CD8-positive, alpha-beta memory T cell (primary cell): ENCODE data around the gene FREM2. TPM values are rescaled to one million over a fixed set of nuclear protein-coding genes. Genes with fewer than 3 reads are reported as not detected.

Source experiments
- CTCF ChIA-PET: fragments of 350-600 bp; sonication (Branson Sonifier 250); formaldehyde crosslinking; loops from one replicate; lab custom pipeline; 2021; ENCODE audit warnings: antibody characterized with exemption; lab: Charles Lee
- POLR2A ChIA-PET: fragments of 350-600 bp; sonication (Branson Sonifier 250); formaldehyde crosslinking; loops from one replicate; lab custom pipeline; 2021; ENCODE audit warnings: antibody characterized with exemption; lab: Charles Lee
- DNase-seq, 5 donors: peaks; one replicate each; pipeline versions ENCODE4 v3.0.0 to v3.0.0-alpha.2; 2020 to 2022; ENCODE audit warnings: mixed read lengths in 1 of 5
- H3K27ac ChIP-seq: one replicate; pipeline ENCODE4 v1.7.0; 2013; ENCODE audit warnings: low read depth, mild to moderate bottlenecking, low read length, moderate library complexity
- H3K27me3 ChIP-seq: 2 replicates; pipeline ENCODE4 v1.7.0; 2013; ENCODE audit warnings: low read length, mild to moderate bottlenecking; ENCODE audit not compliant: insufficient read depth, poor library complexity, severe bottlenecking
- H3K36me3 ChIP-seq: 2 replicates; pipeline ENCODE4 v1.7.0; 2013; ENCODE audit warnings: mild to moderate bottlenecking, low read length, moderate library complexity; ENCODE audit not compliant: insufficient read depth
- H3K4me1 ChIP-seq: 2 replicates; pipeline ENCODE4 v1.7.0; 2013; ENCODE audit warnings: mild to moderate bottlenecking, low read length, moderate library complexity; ENCODE audit not compliant: insufficient read depth
- H3K4me3 ChIP-seq: 2 replicates; pipeline ENCODE4 v1.7.0; 2013; ENCODE audit warnings: mild to moderate bottlenecking, low read length
- H3K9me3 ChIP-seq: 2 replicates; pipeline ENCODE4 v1.7.0; 2013; ENCODE audit warnings: mild to moderate bottlenecking, low read length
- H3K27ac Mint-ChIP-seq, 8 donors: one replicate each; pipeline ENCODE4 v1.8.0; 2020 to 2021; ENCODE audit warnings: mixed read lengths in 8 of 8, mild to moderate bottlenecking in 6 of 8, inconsistent platforms in 3 of 8, moderate library complexity in 3 of 8
- H3K27me3 Mint-ChIP-seq, 2 donors: one replicate each; pipeline ENCODE4 v1.8.0; 2020 to 2021; ENCODE audit warnings: mixed read lengths in 2 of 2, mild to moderate bottlenecking in 1 of 2, moderate library complexity in 1 of 2
- H3K36me3 Mint-ChIP-seq, 3 donors: one replicate each; pipeline ENCODE4 v1.8.0; 2020 to 2021; ENCODE audit warnings: mixed read lengths in 3 of 3, inconsistent platforms in 1 of 3, mild to moderate bottlenecking in 1 of 3
- H3K4me1 Mint-ChIP-seq, 3 donors: one replicate each; pipeline ENCODE4 v1.8.0; 2020 to 2021; ENCODE audit warnings: mixed read lengths in 3 of 3, inconsistent platforms in 1 of 3, mild to moderate bottlenecking in 1 of 3
- H3K4me3 Mint-ChIP-seq, 7 donors: one replicate each; pipeline ENCODE4 v1.8.0; 2020 to 2021; ENCODE audit warnings: mixed read lengths in 7 of 7, mild to moderate bottlenecking in 6 of 7, moderate library complexity in 4 of 7, inconsistent platforms in 2 of 7
- H3K9me3 Mint-ChIP-seq, 5 donors: one replicate each; pipeline ENCODE4 v1.8.0; 2020 to 2022; ENCODE audit warnings: mixed read lengths in 5 of 5, mild to moderate bottlenecking in 3 of 5, moderate library complexity in 2 of 5, inconsistent platforms in 1 of 5
- polyA plus RNA-seq: library from polyadenylated mRNA; unstranded; fragments of 300-500 nt; fragmentation: Illumina TruSeq; gene quantifications from one replicate; pipeline ENCODE4 v1.2.3, GENCODE V29; 2021
- total RNA-seq, 2 experiments: library from RNA; stranded (reverse); gene quantifications; one replicate each; pipeline ENCODE4 v1.2.3, GENCODE V29; 2021

FREM2 gene
- total and polyA plus RNA-seq, 3 experiments from 2014 or later: not detected

DNA sequence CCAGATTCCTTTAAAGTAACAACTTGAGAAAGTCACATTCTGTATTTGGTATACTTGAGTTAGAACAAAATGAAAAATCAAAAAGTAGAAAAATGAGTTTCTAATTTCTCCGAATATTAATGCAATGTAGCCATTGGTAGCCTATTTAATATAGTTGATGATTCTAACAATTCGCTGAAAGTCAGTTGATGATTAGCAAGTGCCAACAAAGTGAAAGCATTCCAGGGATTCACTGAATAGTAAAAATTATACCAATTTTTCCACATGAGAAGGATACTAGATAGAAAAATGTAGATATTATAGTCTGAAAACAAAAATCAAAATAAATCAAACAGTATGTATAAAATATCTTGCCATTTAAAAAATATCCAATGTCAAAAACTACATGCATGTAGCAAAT lies 117.2 kb downstream of the FREM2 start:
- ChIA-PET POLR2A (no interaction called here), CTCF (no interaction called here)
- DNase-seq: no peak
- Histone ChIP-seq H3K27ac (no peak overlapping the region), H3K4me3 (no peak overlapping the region), H3K27me3 (no peaks in the 10 kb centered on the region), H3K4me1 (no peaks in the 10 kb centered on the region), H3K36me3 (no peaks in the 10 kb centered on the region), H3K9me3 (no peaks in the 10 kb centered on the region)
- no peak overlapping the region for H3K4me3 Mint-ChIP-seq
- H3K27me3 Mint-ChIP-seq: peaks cover 0 to 3% of the 10 kb centered on the region in 2 donors
- H3K9me3 Mint-ChIP-seq: peaks cover 2 to 13% (median 7%) of the 10 kb centered on the region in 5 donors
- no peaks in the 10 kb centered on the region for H3K36me3 Mint-ChIP-seq
- H3K27ac Mint-ChIP-seq: no peak overlapping the region
- H3K4me1 Mint-ChIP-seq: no peaks in the 10 kb centered on the region

DNA sequence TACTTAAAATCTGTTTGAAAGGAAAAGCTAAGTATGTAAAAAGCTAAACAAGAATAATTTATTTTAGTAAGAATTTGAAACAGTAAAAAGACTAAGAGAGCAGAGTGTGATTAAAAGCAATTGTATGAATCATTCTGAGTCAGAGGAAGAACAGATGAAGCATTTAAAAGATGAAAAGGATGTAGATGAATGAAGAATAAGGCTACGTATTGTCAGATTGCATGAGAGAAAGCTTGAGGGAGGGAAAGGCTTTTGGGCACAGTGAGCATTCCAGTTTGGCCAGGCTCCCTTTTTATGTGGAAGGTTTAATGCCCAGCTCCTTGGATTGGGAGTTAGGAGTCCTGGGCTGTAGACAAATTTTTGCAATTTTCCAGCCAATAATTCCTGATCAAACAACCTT lies 117.7 kb downstream of the FREM2 start:
- H3K27me3 Mint-ChIP-seq: peaks cover 0 to 3% of the 10 kb centered on the region in 2 donors

GRCh38 chr13:38814331-38814730 lies 127.5 kb downstream of the FREM2 start:
- H3K4me1 Mint-ChIP-seq: no peaks in the 10 kb centered on the region
- no peaks in the 10 kb centered on the region for H3K9me3 ChIP-seq
- ChIA-PET CTCF (no interaction called here), POLR2A (no interaction called here)
- H3K36me3 ChIP-seq: no peaks in the 10 kb centered on the region
- no peaks in the 10 kb centered on the region for H3K4me1 ChIP-seq
- H3K36me3 Mint-ChIP-seq: no peaks in the 10 kb centered on the region
- H3K4me3 ChIP-seq: no peak overlapping the region
- H3K27me3 ChIP-seq: no peaks in the 10 kb centered on the region
- H3K27ac ChIP-seq: no peak overlapping the region
- H3K27ac Mint-ChIP-seq: no peak overlapping the region
- H3K9me3 Mint-ChIP-seq: peaks cover 19 to 34% (median 22%) of the 10 kb centered on the region in 5 donors
- H3K27me3 Mint-ChIP-seq: peaks cover 0 to 3% of the 10 kb centered on the region in 2 donors
- no peak overlapping the region for H3K4me3 Mint-ChIP-seq
- DNase-seq: no peak

More for the DNA sequence above, 117.7 kb downstream of the FREM2 start:
- Histone ChIP-seq H3K27ac (no peak overlapping the region), H3K27me3 (no peaks in the 10 kb centered on the region), H3K36me3 (no peaks in the 10 kb centered on the region), H3K4me3 (no peak overlapping the region), H3K4me1 (no peaks in the 10 kb centered on the region), H3K9me3 (no peaks in the 10 kb centered on the region)
- DNase-seq: no peak
- no peaks in the 10 kb centered on the region for H3K36me3 Mint-ChIP-seq
- ChIA-PET CTCF (no interaction called here), POLR2A (no interaction called here)
- H3K4me1 Mint-ChIP-seq: no peaks in the 10 kb centered on the region
- peaks cover 6 to 17% (median 11%) of the 10 kb centered on the region in 5 donors for H3K9me3 Mint-ChIP-seq
- no peak overlapping the region for H3K27ac Mint-ChIP-seq
- H3K4me3 Mint-ChIP-seq: no peak overlapping the region

DNA sequence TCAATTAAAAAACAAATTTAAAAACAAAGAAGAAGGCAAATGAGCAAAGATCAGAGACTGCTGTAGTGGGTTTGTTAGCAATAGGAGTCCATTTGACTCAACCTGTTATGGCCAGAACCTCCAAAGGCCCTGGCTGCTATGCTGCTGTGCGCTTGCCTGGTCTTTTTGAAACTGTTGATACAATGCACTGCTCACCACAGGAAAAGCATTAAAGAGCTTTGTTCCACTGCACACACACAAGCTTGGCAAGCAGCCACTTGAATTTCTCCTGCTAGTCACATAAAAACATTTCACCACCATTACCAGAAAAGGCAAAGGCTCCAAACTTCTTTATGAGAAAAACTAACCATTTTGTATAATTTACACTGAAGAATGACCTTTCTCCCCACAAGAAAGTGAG lies 132.2 kb downstream of the FREM2 start:
- no peak for DNase-seq
- POLR2A ChIA-PET: no interaction called here
- Histone ChIP-seq H3K36me3 (no peaks in the 10 kb centered on the region), H3K4me3 (no peak overlapping the region), H3K27ac (no peak overlapping the region), H3K27me3 (no peaks in the 10 kb centered on the region), H3K9me3 (no peaks in the 10 kb centered on the region), H3K4me1 (no peaks in the 10 kb centered on the region)
- Mint-ChIP-seq H3K4me3 (no peak overlapping the region), H3K27ac (no peak overlapping the region), H3K27me3 (peaks cover 0 to 3% of the 10 kb centered on the region in 2 donors), H3K9me3 (peaks cover 0 to 6% (median 4%) of the 10 kb centered on the region in 5 donors), H3K4me1 (no peaks in the 10 kb centered on the region), H3K36me3 (no peaks in the 10 kb centered on the region)
- CTCF ChIA-PET: no interaction called here

DNA sequence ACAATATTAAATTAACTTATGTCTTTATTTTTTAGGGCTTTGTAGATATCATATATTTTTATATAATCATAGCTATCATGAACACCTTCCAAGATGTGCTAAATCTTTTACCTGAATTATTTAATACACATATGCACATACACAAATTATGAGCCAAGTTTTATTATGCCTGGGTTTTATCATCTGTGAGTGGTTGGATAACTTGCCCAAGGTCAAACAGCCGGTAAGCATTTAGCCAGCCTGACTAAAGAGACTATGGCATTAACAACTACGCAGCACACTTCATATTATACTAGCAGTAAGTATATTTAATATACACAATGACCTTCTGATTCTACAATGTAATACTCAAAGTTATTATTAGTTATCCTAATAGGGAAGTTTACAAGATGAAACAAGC lies 132.7 kb downstream of the FREM2 start:
- Mint-ChIP-seq H3K4me3 (no peak overlapping the region), H3K36me3 (no peaks in the 10 kb centered on the region), H3K4me1 (no peaks in the 10 kb centered on the region), H3K27ac (no peak overlapping the region), H3K9me3 (peaks cover 0 to 6% (median 4%) of the 10 kb centered on the region in 5 donors), H3K27me3 (peaks cover 0 to 3% of the 10 kb centered on the region in 2 donors)
- Histone ChIP-seq H3K4me1 (no peaks in the 10 kb centered on the region), H3K27me3 (no peaks in the 10 kb centered on the region), H3K27ac (no peak overlapping the region), H3K4me3 (no peak overlapping the region), H3K36me3 (no peaks in the 10 kb centered on the region), H3K9me3 (no peaks in the 10 kb centered on the region)
- no peak for DNase-seq
- POLR2A ChIA-PET: no interaction called here
- CTCF ChIA-PET: no interaction called here

DNA sequence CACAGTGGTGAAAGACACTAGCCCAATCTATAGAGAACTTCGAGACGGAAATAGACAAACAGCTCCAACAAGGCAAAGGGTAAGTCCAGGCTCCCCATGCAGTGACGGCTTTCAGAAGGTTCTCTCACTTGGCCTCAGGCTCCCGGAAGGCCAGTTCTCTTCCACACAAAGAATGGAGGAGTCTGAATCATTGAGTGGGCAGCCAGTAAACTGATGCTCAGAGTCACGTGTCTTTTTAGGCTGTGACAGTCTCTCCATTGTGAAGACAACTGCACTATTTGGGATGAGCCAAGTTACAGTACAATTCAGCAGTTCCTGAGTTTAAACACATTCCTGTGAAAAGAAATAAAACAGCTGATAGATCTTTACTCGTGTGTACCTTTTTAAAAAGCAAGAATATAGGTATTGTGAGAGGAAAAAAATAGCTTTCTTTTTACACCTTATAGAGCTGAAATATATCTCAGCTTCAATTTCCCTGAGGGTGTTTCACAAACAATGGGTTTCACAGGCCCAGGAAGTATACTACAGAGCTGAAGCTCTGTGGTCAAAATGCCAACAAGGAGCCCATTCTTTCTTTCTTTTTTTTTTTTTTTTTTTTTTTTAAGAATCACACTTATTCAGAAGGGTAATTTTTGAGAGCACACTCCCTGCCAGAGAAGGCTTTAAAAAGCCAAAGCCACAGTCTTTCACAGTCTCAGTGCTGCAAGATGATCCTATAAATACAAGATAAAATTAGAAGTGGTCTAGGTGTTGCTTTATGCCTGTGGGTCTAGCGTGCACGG lies 135.1 kb downstream of the FREM2 start:
- CTCF ChIA-PET: no interaction called here
- no peaks in the 10 kb centered on the region for H3K36me3 ChIP-seq
- no peak overlapping the region for H3K4me3 Mint-ChIP-seq

GRCh38 chr13:38824342-38824741 lies 137.5 kb downstream of the FREM2 start:
- Histone ChIP-seq H3K27ac (no peak overlapping the region), H3K36me3 (no peaks in the 10 kb centered on the region), H3K4me3 (no peak overlapping the region), H3K27me3 (no peaks in the 10 kb centered on the region), H3K4me1 (no peaks in the 10 kb centered on the region), H3K9me3 (no peaks in the 10 kb centered on the region)
- CTCF ChIA-PET: interaction anchor here (0.9 kb wide), 1 partner anchor 39 kb away, joined by 3 read pairs; no protein-coding TSS in a partner anchor
- no peak for DNase-seq
- Mint-ChIP-seq H3K27me3 (no peaks in the 10 kb centered on the region), H3K9me3 (peaks cover 0 to 2% (median 0%) of the 10 kb centered on the region in 5 donors), H3K4me3 (no peak overlapping the region), H3K36me3 (no peaks in the 10 kb centered on the region), H3K27ac (no peak overlapping the region), H3K4me1 (no peaks in the 10 kb centered on the region)
- POLR2A ChIA-PET: no interaction called here

More for the DNA sequence above, 135.1 kb downstream of the FREM2 start:
- Mint-ChIP-seq H3K36me3 (no peaks in the 10 kb centered on the region), H3K27me3 (no peaks in the 10 kb centered on the region), H3K9me3 (peaks cover 0 to 3% (median 2%) of the 10 kb centered on the region in 5 donors), H3K27ac (no peak overlapping the region), H3K4me1 (no peaks in the 10 kb centered on the region)
- Histone ChIP-seq H3K27me3 (no peaks in the 10 kb centered on the region), H3K4me3 (no peak overlapping the region), H3K4me1 (no peaks in the 10 kb centered on the region), H3K9me3 (no peaks in the 10 kb centered on the region), H3K27ac (no peak overlapping the region)
- POLR2A ChIA-PET: no interaction called here
- no peak for DNase-seq

GRCh38 chr13:38826182-38826813 lies 139.4 kb downstream of the FREM2 start:
- ChIA-PET POLR2A (no interaction called here), CTCF (no interaction called here)
- no peaks in the 10 kb centered on the region for H3K4me1 ChIP-seq
- no peaks in the 10 kb centered on the region for H3K27me3 ChIP-seq
- no peaks in the 10 kb centered on the region for H3K36me3 ChIP-seq
- Mint-ChIP-seq H3K27ac (no peak overlapping the region), H3K9me3 (peaks cover 0 to 2% (median 0%) of the 10 kb centered on the region in 5 donors), H3K4me1 (no peaks in the 10 kb centered on the region), H3K4me3 (no peak overlapping the region), H3K27me3 (no peaks in the 10 kb centered on the region), H3K36me3 (no peaks in the 10 kb centered on the region)
- no peak overlapping the region for H3K4me3 ChIP-seq
- DNase-seq: no peak
- H3K9me3 ChIP-seq: no peaks in the 10 kb centered on the region
- no peak overlapping the region for H3K27ac ChIP-seq
